ENCODE data around the gene KRTAP1-5. TPM values are rescaled to one million over a fixed set of nuclear protein-coding genes. Genes with fewer than 3 reads are reported as not detected.

The KRTAP1-5 gene
- total and polyA plus RNA-seq, 10 of the 15 experiments (the other 5 are each of a cell fraction or from before 2014, with no cell fraction given), result not detected

DNA sequence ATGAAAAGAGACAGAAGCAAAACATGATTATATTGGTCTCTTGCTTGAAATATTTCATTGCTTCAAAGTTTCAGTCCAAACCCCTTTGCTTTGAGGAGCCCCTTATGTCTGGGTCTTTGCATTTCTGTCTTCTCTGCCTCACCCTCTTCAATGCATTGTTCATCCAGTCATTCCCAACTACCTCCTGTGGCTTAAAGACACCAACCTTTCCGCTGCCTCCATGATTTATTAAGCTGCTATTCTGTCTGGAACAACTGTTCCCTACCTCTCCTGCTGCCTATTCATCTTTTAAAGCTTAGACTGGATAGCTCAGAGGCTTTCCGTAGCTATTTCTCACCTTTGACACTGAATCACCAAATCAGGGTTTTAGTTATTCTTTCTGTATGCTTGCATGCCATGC, 29.6 kb downstream of the KRTAP1-5 start:
- DNase-seq (ENCODE audit: low read depth, low spot score) (no peak), ATAC-seq (no peak), FAIRE-seq (no peak)
- TF ChIP-seq, protein P1, sequence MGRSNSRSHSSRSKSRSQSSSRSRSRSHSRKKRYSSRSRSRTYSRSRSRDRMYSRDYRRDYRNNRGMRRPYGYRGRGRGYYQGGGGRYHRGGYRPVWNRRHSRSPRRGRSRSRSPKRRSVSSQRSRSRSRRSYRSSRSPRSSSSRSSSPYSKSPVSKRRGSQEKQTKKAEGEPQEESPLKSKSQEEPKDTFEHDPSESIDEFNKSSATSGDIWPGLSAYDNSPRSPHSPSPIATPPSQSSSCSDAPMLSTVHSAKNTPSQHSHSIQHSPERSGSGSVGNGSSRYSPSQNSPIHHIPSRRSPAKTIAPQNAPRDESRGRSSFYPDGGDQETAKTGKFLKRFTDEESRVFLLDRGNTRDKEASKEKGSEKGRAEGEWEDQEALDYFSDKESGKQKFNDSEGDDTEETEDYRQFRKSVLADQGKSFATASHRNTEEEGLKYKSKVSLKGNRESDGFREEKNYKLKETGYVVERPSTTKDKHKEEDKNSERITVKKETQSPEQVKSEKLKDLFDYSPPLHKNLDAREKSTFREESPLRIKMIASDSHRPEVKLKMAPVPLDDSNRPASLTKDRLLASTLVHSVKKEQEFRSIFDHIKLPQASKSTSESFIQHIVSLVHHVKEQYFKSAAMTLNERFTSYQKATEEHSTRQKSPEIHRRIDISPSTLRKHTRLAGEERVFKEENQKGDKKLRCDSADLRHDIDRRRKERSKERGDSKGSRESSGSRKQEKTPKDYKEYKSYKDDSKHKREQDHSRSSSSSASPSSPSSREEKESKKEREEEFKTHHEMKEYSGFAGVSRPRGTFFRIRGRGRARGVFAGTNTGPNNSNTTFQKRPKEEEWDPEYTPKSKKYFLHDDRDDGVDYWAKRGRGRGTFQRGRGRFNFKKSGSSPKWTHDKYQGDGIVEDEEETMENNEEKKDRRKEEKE (IDR thresholded peaks at IDR 0.05), result no peak
- no peak for TF ChIP-seq BRCA1 (IDR thresholded peaks at IDR 0.05; ENCODE audit: low read depth, low read length)
- no peak for TF ChIP-seq IRF4 (IDR thresholded peaks at IDR 0.05; ENCODE audit: low read depth, low read length)
- no peak for TF ChIP-seq IKZF1 (conservative IDR thresholded peaks at IDR 0.05)
- no peak for TF ChIP-seq MXI1 (IDR thresholded peaks at IDR 0.05; ENCODE audit: low read depth, low read length)
- TF ChIP-seq PML (IDR thresholded peaks at IDR 0.05; ENCODE audit: low read length), result no peak
- TF ChIP-seq YBX1 (IDR thresholded peaks at IDR 0.05), result no peak
- no peak for TF ChIP-seq ZNF622 (IDR thresholded peaks at IDR 0.05)
- TF ChIP-seq MTA2 (IDR thresholded peaks at IDR 0.05; ENCODE audit: low read depth), result no peak
- TF ChIP-seq MEF2B (IDR thresholded peaks at IDR 0.05; ENCODE audit: partially characterized antibody, poor library complexity, severe bottlenecking), result no peak
- TF ChIP-seq ZNF274 (IDR thresholded peaks at IDR 0.05; ENCODE audit: insufficient read depth, insufficient read length), result no peak
- TF ChIP-seq MYB (IDR thresholded peaks at IDR 0.05; ENCODE audit: borderline replicate concordance, low read depth, low read length), result no peak
- TF ChIP-seq, protein P2, sequence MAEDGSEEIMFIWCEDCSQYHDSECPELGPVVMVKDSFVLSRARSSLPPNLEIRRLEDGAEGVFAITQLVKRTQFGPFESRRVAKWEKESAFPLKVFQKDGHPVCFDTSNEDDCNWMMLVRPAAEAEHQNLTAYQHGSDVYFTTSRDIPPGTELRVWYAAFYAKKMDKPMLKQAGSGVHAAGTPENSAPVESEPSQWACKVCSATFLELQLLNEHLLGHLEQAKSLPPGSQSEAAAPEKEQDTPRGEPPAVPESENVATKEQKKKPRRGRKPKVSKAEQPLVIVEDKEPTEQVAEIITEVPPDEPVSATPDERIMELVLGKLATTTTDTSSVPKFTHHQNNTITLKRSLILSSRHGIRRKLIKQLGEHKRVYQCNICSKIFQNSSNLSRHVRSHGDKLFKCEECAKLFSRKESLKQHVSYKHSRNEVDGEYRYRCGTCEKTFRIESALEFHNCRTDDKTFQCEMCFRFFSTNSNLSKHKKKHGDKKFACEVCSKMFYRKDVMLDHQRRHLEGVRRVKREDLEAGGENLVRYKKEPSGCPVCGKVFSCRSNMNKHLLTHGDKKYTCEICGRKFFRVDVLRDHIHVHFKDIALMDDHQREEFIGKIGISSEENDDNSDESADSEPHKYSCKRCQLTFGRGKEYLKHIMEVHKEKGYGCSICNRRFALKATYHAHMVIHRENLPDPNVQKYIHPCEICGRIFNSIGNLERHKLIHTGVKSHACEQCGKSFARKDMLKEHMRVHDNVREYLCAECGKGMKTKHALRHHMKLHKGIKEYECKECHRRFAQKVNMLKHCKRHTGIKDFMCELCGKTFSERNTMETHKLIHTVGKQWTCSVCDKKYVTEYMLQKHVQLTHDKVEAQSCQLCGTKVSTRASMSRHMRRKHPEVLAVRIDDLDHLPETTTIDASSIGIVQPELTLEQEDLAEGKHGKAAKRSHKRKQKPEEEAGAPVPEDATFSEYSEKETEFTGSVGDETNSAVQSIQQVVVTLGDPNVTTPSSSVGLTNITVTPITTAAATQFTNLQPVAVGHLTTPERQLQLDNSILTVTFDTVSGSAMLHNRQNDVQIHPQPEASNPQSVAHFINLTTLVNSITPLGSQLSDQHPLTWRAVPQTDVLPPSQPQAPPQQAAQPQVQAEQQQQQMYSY (CRISPR knock-in tag; IDR thresholded peaks at IDR 0.05), result no peak
- no peak for TF ChIP-seq BMI1 (IDR thresholded peaks at IDR 0.05; ENCODE audit: borderline replicate concordance)
- TF ChIP-seq SREBF1 (IDR thresholded peaks at IDR 0.05; ENCODE audit: low read length), result no peak
- TF ChIP-seq POU2F2 (IDR thresholded peaks at IDR 0.05; ENCODE audit: borderline replicate concordance, low read depth, low read length), result no peak
- no peak for TF ChIP-seq NFYB (IDR thresholded peaks at IDR 0.05; ENCODE audit: insufficient read depth, low read depth, low read length)
- TF ChIP-seq, protein P3, sequence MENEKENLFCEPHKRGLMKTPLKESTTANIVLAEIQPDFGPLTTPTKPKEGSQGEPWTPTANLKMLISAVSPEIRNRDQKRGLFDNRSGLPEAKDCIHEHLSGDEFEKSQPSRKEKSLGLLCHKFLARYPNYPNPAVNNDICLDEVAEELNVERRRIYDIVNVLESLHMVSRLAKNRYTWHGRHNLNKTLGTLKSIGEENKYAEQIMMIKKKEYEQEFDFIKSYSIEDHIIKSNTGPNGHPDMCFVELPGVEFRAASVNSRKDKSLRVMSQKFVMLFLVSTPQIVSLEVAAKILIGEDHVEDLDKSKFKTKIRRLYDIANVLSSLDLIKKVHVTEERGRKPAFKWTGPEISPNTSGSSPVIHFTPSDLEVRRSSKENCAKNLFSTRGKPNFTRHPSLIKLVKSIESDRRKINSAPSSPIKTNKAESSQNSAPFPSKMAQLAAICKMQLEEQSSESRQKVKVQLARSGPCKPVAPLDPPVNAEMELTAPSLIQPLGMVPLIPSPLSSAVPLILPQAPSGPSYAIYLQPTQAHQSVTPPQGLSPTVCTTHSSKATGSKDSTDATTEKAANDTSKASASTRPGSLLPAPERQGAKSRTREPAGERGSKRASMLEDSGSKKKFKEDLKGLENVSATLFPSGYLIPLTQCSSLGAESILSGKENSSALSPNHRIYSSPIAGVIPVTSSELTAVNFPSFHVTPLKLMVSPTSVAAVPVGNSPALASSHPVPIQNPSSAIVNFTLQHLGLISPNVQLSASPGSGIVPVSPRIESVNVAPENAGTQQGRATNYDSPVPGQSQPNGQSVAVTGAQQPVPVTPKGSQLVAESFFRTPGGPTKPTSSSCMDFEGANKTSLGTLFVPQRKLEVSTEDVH (IDR thresholded peaks at IDR 0.05; ENCODE audit: low read depth, partially characterized antibody), result no peak
- no TSS peak for BruUV-seq (replicated peaks)
- Histone ChIP-seq H3K4me2 (ENCODE audit: control insufficient read depth, insufficient read depth) (no peak overlapping the region), H3K27me3 (replicated peaks in 1 of 2; ENCODE audit: control insufficient read depth in 2 of 2, insufficient read depth in 2 of 2, low read length in 1 of 2) (peaks cover 0 to 8% of the 10 kb centered on the region in 2 experiments; a peak in 2 of 4 replicates), H3K36me3 (ENCODE audit: control insufficient read depth in 2 of 2, insufficient read depth in 2 of 2, low read length in 1 of 2) (no peaks in the 10 kb centered on the region), H3K4me3 (no peak overlapping the region), H3K4me1 (ENCODE audit: control insufficient read depth, insufficient read depth, low read length) (no peaks in the 10 kb centered on the region), H3K9me3 (replicated peaks; ENCODE audit: control insufficient read depth, insufficient read depth, low read length) (no peaks in the 10 kb centered on the region), H4K20me1 (ENCODE audit: control insufficient read depth, insufficient read depth) (no peaks in the 10 kb centered on the region), H3K9ac (ENCODE audit: control insufficient read depth, insufficient read depth, low read length) (no peak overlapping the region), H2AFZ (ENCODE audit: control insufficient read depth, low read depth, low read length) (no peak overlapping the region), H3K27ac (ENCODE audit: control insufficient read depth, insufficient read depth) (no peak overlapping the region), H3K79me2 (ENCODE audit: control insufficient read depth, insufficient read depth, low read length) (no peaks in the 10 kb centered on the region)
- CTCF ChIA-PET, result no interaction called here
- POLR2A ChIA-PET, result no interaction called here
- in situ Hi-C loops (cut with MboI) (no loop called here), intact Hi-C loops (cut with micrococcal nuclease; ENCODE audit: unreplicated experiment) (no loop called here)
- WGBS (ENCODE audit: insufficient coverage, insufficient replicate concordance, low lambda C conversion rate, missing lambda C conversion rate), result 6% methylated on average over 2 of the region's 2 CpGs
- SMC1A ChIA-PET (ENCODE audit: uncharacterized antibody, unreplicated experiment), result no interaction called here
- RAD21 ChIA-PET (ENCODE audit: unreplicated experiment), result no interaction called here

Data from GM12878 (cell line).